NCI-H526 (cell line): Measurements from ENCODE around the gene DFFB.

Source experiments
- DNase-seq, 2 experiments: peaks; one replicate each; lab custom pipeline; 2025; lab: John Stamatoyannopoulos, UW

The DFFB gene

GRCh38 chr1:3831689-3832088 lies 25.6 kb upstream of the DFFB start:
- no peak for DNase-seq

- no peak for DNase-seq
Observed at GRCh38 chr1:3834701-3835100, 22.6 kb upstream of the DFFB start.

- DNase-seq: no peak
Observed at GRCh38 chr1:3836421-3836820, 20.9 kb upstream of the DFFB start.

GRCh38 chr1:3837200-3837599 lies 20.1 kb upstream of the DFFB start:
- no peak for DNase-seq

DNA sequence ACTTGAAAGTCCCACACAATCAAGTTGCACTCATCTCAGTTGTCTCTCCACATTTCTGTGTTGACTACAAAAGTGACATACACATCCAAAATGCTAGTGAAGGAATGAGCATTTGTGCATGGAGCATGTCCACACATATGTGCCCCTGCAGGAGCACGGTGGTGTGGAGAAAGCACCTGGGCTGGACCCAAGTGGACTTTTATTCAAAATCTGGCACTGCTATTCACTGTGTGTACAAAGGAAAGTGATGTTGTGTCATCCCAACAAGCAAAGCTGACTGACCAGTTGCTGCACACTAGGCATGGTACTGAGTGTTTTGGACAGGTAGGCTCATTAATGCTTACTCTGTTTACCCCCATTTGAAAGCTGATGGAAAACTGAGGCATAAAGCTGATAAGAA lies 19.6 kb upstream of the DFFB start:
- no peak for DNase-seq

- DNase-seq: no peak
Observed at GRCh38 chr1:3838788-3839187, 18.5 kb upstream of the DFFB start.

DNA sequence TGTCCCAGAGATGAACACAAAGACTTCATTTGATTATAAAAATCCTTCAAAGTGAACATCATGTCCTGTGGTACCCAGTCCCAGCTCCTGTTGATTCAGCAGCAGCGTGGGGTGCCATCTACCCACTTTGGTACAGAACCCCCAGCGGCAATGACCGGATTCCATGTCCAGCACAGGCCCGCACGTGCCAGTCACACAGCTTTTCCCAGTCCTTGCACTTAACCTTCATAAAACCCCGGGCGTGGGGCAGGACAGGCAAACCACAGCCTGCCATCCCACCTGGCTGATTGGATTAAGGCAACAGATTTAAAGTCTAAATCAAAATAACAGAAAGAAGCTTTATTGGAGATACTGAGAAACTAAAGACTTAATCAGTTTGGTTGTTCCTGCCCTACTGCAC lies 15.8 kb upstream of the DFFB start:
- no peak for DNase-seq

DNA sequence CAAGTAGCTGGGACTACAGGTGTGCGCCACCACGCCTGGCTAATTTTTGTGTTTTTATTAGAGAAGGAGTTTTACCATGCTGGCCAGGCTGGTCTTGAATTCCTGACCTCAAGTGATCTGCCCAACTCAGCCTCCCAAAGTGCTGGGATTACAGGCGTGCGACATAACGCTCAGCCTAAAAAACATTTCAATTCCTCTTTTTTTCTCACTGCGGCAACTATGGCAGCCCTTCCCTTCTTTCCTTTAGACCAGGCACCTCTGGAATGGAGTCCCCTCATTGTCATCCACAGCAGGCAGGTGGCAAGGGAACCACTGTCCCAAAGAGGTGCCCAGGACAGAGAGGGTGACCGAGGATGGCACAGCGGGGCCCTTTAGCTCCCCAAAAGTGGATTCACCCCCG lies 14.4 kb upstream of the DFFB start:
- no peak for DNase-seq

- no peak for DNase-seq
Observed at GRCh38 chr1:3846541-3846940, 10.7 kb upstream of the DFFB start.

DNA sequence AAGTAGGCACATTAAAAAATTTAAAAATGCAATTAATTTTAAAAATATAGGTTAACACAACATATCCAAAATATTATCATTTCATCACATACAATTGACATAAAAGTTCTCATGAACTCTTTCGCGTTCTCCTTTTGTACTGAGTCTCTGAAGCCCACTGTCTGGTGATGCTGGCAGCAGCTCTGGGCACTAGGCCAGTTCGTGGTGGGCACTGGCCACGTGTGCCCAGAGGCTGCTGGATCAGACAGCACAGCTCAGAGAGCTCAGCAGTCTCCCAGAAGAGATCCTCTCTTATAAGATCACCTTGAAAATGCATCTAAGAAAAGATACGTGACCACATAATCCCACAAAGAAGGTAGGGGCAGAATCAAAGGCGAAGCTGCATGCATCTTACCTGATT lies 10.2 kb upstream of the DFFB start:
- no peak for DNase-seq

DNA sequence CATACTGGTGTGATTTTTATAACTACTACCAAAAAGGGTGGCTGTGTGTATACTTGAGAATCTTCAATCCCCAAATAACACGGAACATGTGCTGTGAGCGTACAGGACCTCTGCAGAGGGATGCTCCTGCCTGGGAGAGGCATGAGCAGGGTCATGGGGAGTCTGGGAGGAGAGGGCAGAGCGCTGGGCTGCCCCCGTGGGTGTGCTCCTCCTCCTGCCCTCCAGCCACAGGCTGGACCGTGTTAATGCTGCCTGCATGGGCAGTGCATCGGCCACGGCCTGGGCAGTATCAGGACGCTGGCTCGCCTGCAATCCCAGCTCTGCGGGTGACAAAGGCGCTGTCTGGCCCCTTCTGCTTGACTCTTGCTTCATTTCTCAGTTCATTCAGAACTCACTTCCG lies 6.4 kb upstream of the DFFB start:
- no peak for DNase-seq

- no peak for DNase-seq
Observed at GRCh38 chr1:3851292-3851691, 6.0 kb upstream of the DFFB start.

DNA sequence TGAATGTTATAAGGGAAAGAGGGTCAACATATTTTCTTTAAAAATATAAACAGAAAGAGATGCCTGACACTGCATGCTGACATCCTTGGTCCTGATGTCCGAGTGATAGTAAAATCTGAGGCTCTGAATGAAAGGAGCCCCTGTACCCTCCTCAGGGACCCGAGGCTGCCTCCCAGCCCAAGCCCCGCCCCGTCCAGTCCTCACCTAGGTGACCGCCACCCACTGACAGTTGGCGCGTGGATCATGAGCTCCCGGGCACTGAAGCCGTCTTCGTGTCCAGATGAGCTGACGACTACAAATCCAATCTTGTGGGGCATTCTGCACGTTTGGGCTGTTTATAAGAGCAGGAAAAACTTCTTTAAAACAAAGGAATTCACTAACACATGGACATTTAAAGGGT lies 5.2 kb upstream of the DFFB start:
- no peak for DNase-seq

GRCh38 chr1:3852711-3853485 lies 4.4 kb upstream of the DFFB start:
- no peak for DNase-seq

DNA sequence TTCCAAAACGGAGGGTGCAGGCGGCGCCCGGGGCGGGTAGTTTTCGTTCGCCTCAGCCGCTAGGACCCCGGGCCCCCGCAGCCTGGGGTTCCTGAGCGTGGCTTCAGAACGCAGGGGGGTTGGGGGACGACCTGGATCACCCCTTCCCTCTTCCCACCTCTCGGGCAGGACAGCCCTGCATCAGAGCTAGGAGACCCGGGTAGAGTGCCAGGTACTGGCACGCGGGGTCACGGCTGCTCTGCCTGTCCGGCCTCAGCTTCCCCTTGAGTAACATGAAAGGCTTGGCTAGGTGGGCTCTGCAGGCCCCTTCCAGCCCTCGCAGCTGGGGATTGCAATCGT lies 484 bp downstream of the DFFB start:
- peak in 1 of 2 experiments; percentile 39 for DNase-seq

- peak in 1 of 2 experiments; percentile 47 for DNase-seq
Observed at GRCh38 chr1:3858231-3858981, 1.1 kb downstream of the DFFB start.

DNA sequence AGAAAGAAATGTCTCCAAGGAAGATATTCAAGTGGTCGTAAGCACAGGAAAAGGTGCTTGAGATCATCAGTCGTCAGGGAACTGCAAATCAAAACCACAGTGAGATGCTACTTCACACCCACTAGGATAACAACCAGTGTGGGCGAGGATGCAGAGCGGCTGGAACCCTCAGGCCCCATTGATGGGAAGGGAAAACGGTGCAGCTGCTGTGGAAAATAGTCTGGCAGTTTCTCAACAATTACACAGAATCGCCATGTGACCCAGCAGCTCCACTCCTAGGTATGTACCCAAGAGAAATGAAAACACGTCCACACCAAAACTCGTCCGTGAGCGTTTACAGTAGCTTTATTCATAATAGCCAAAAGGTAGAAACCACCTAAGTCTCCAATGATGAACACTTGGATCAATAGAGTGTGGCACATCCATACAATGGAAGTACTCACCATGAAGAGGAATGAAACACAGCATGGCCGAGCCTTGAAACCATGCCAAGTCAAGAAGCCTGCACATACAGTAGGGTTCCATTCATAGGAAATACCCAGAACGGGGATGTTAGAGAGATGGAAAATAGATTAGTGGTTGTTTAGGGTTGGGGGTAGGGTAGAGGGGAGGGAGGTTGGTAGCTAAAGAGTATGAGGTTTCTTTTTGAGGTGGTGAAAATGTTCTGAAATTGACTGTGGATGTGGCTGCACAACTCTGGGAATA lies 6.1 kb downstream of the DFFB start:
- DNase-seq: no peak

DNA sequence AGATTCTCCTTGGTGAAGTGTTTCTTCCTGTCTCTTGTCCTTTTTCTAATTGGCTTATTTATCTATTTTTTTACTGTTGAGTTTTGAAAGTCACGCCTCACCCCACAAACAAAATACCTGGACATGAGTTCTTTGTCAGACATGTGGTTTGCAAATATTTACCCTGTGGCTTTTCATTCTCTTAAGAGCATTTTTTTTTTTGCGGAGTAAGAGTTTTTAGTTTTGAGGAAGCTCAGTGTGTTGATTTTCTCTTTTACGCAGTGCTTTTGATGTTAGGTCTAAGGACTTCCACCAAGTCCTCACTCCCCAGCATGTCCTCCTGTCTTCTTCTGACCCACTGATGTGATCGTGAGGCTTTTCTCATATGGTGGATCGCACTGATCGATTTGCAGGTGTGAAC lies 7.6 kb downstream of the DFFB start:
- DNase-seq: no peak

DNA sequence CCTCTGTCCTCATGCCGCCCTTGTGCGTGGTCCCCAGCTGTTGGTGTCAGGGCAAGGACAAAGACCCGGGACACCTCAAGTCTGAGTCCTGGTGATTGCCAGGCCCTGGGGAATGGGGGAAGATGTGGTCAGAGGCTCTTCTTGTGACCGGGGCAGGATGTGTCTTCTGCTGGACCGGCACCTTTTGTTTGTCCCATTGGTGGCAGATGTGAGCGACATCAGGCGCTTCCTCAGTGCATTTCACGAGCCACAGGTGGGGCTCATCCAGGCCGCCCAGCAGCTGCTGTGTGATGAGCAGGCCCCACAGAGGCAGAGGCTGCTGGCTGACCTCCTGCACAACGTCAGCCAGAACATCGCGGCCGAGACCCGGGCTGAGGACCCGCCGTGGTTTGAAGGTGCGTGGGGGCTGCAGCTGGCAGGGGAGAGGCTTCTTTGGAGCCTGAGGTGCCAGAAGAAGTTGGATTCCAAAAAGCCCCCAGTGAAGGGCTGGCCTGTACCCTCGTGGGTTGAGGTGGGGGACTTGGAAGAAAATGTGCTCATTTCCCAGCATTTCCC lies 8.4 kb downstream of the DFFB start:
- no peak for DNase-seq

DNA sequence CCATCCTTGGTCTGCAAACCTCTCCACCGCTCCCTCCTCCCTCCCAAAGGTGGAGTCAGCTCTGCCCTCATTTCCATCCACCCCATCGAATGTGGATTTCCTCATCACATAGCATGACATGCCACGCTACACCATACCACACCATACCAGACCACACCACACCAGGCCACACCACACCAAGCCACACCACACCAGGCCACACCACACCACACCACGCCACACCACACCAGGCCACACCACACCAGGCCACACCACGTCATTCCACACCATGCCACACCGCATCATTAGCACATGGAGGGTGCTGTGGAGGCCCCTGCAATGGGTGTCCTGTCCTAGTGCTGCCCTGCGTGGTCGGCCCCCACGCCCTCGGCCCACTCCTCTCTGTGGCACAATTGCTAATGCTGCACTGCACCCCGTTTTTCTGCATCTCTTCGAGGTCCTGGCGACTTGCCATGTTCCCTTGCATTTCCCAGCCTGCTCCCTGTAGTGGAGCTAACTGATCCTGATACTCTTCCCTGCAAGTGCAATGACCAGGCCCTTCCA lies 11.3 kb downstream of the DFFB start:
- no peak for DNase-seq

GRCh38 chr1:3869751-3870301 lies 12.6 kb downstream of the DFFB start:
- DNase-seq: no peak

DNA sequence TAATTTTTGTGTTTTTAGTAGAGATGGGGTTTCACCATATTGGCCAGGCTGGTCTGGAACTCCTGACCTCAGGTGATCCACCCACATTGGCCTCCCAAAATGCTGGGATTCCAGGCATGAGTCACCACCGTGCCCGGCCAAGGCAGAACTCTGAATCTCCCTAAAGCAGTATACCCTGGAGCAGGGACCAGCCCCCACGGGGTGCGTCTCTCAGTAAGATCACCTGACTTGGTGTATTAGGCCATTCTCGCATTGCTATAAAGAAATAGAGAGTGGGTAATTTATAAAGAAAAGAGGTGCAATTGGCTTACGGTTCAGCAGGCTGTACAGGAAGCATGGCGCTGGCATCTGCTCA lies 14.2 kb downstream of the DFFB start:
- DNase-seq: no peak
